Activated CD8-positive, alpha-beta T cell treated with anti-CD3 and anti-CD28 coated beads for 36 hours (primary cell): ENCODE results near the gene PCGF3. TPM values are rescaled to one million over a fixed set of nuclear protein-coding genes. Genes with fewer than 3 reads are reported as not detected.
"Not testable (repeated sequence)": the region's sequence is repeated elsewhere in the genome, so short reads cannot be mapped to it uniquely, and the experiment has no call there.

Experiments used
- ATAC-seq: fragments of 200-7000 bp; cut with Tn5 transposase; one replicate; pipeline ENCODE4 v1.10.0; 2021; ENCODE audit warnings: mild to moderate bottlenecking, moderate library complexity
- CTCF ChIA-PET: fragments of 350-600 bp; sonication (Branson Sonifier 250); formaldehyde crosslinking; loops from one replicate; lab custom pipeline; 2021; ENCODE audit warnings: antibody characterized with exemption; lab: Charles Lee
- POLR2A ChIA-PET: fragments of 350-600 bp; sonication (Branson Sonifier 250); formaldehyde crosslinking; loops from one replicate; lab custom pipeline; 2021; ENCODE audit warnings: antibody characterized with exemption; lab: Charles Lee
- DNase-seq: peaks from one replicate; pipeline ENCODE4 v3.0.0-alpha.2; 2020
- H3K27ac Mint-ChIP-seq: one replicate; pipeline ENCODE4 v1.8.0; 2021; ENCODE audit warnings: mild to moderate bottlenecking, mixed read lengths
- H3K27me3 Mint-ChIP-seq: one replicate; pipeline ENCODE4 v1.8.0; 2021; ENCODE audit warnings: mixed read lengths
- H3K36me3 Mint-ChIP-seq: one replicate; pipeline ENCODE4 v1.8.0; 2021; ENCODE audit warnings: low read depth, mixed read lengths
- H3K4me1 Mint-ChIP-seq: one replicate; pipeline ENCODE4 v1.8.0; 2021; ENCODE audit warnings: low read depth, mixed read lengths
- H3K4me3 Mint-ChIP-seq: one replicate; pipeline ENCODE4 v1.8.0; 2021; ENCODE audit warnings: mild to moderate bottlenecking, moderate library complexity, mixed read lengths
- H3K9me3 Mint-ChIP-seq: one replicate; pipeline ENCODE4 v1.8.0; 2021; ENCODE audit warnings: mixed read lengths
- CTCF ChIP-seq: fragments of 200-600 bp; IDR thresholded peaks from one replicate; pipeline ENCODE4 v1.8.0; 2022; ENCODE audit warnings: antibody characterized with exemption, mild to moderate bottlenecking
- intact Hi-C: fragments of 100-400 bp; cut with micrococcal nuclease; formaldehyde crosslinking; loops from one replicate; pipeline ENCODE4 v1.10.0; 2022
- total RNA-seq, 2 experiments: library from RNA; stranded (reverse); gene quantifications; one replicate each; pipeline ENCODE4 v1.2.3, GENCODE V29; 2021

PCGF3 gene
- total RNA-seq, 2 experiments from 2014 or later = 23.9 to 25.6 TPM

GRCh38 chr4:704971-705277 lies 708 bp upstream of the PCGF3 start:
- peak overlapping the region; percentile 68 for H3K4me3 Mint-ChIP-seq
- H3K27ac Mint-ChIP-seq = no peak overlapping the region
- CTCF ChIA-PET = no interaction called here
- TF ChIP-seq CTCF = no peak
- no peaks in the 10 kb centered on the region for H3K27me3 Mint-ChIP-seq
- peaks cover 18% of the 10 kb centered on the region for H3K4me1 Mint-ChIP-seq
- intact Hi-C loops = no loop called here
- ATAC-seq (no peak), DNase-seq (no peak)
- H3K9me3 Mint-ChIP-seq = no peaks in the 10 kb centered on the region
- POLR2A ChIA-PET = no interaction called here
- H3K36me3 Mint-ChIP-seq = peaks cover 3% of the 10 kb centered on the region

- ATAC-seq, CTCF ChIA-PET, H3K9me3 Mint-ChIP-seq, POLR2A ChIA-PET, DNase-seq, H3K27ac Mint-ChIP-seq, intact Hi-C loops, H3K27me3 Mint-ChIP-seq, H3K36me3 Mint-ChIP-seq: not testable (repeated sequence)
- Mint-ChIP-seq H3K4me3 (peak overlapping the region; percentile 68), H3K4me1 (peaks cover 22% of the 10 kb centered on the region)
Observed at GRCh38 chr4:706083-706633, 526 bp downstream of the PCGF3 start.

GRCh38 chr4:706834-707598 lies 1.4 kb downstream of the PCGF3 start:
- ChIA-PET CTCF (no interaction called here), POLR2A (no interaction called here)
- no peak for DNase-seq
- peaks cover 22% of the 10 kb centered on the region for H3K4me1 Mint-ChIP-seq
- no peak overlapping the region for H3K4me3 Mint-ChIP-seq
- intact Hi-C loops = no loop called here
- H3K9me3 Mint-ChIP-seq = no peaks in the 10 kb centered on the region
- no peak for TF ChIP-seq CTCF
- H3K36me3 Mint-ChIP-seq = peaks cover 3% of the 10 kb centered on the region
- no peak for ATAC-seq
- no peaks in the 10 kb centered on the region for H3K27me3 Mint-ChIP-seq
- no peak overlapping the region for H3K27ac Mint-ChIP-seq

- Mint-ChIP-seq H3K4me3 (no peak overlapping the region), H3K36me3 (peaks cover 3% of the 10 kb centered on the region), H3K9me3 (no peaks in the 10 kb centered on the region), H3K4me1 (peaks cover 22% of the 10 kb centered on the region), H3K27me3 (no peaks in the 10 kb centered on the region), H3K27ac (no peak overlapping the region)
- ChIA-PET POLR2A (no interaction called here), CTCF (no interaction called here)
- ATAC-seq = no peak
- no peak for DNase-seq
- intact Hi-C loops = no loop called here
- TF ChIP-seq CTCF = no peak
Observed at GRCh38 chr4:707929-708630, 2.4 kb downstream of the PCGF3 start.

- no peak for ATAC-seq
- TF ChIP-seq CTCF = no peak
- CTCF ChIA-PET = interaction anchor here (1.3 kb wide), 1 partner anchor 10 kb away, joined by 4 read pairs; no protein-coding TSS in a partner anchor
Observed at GRCh38 chr4:708631-708933, 3.0 kb downstream of the PCGF3 start.

More at GRCh38 chr4:708631-708933, 3.0 kb downstream of the PCGF3 start:
- H3K27ac Mint-ChIP-seq = no peak overlapping the region
- intact Hi-C loops = no loop called here
- no peaks in the 10 kb centered on the region for H3K9me3 Mint-ChIP-seq
- H3K4me1 Mint-ChIP-seq = peaks cover 22% of the 10 kb centered on the region
- H3K4me3 Mint-ChIP-seq = no peak overlapping the region
- POLR2A ChIA-PET = no interaction called here
- DNase-seq = no peak
- H3K36me3 Mint-ChIP-seq = peaks cover 3% of the 10 kb centered on the region
- no peaks in the 10 kb centered on the region for H3K27me3 Mint-ChIP-seq
